GM18511 (cell line): Measurements from ENCODE around the gene ISM2.

Experiments
- ATAC-seq: cut with Tn5 transposase; IDR thresholded peaks from one replicate; pipeline ENCODE4 v1.9.1; 2021; ENCODE audit warnings: mild to moderate bottlenecking, moderate library complexity; ENCODE audit not compliant: unreplicated experiment

ISM2 gene

DNA sequence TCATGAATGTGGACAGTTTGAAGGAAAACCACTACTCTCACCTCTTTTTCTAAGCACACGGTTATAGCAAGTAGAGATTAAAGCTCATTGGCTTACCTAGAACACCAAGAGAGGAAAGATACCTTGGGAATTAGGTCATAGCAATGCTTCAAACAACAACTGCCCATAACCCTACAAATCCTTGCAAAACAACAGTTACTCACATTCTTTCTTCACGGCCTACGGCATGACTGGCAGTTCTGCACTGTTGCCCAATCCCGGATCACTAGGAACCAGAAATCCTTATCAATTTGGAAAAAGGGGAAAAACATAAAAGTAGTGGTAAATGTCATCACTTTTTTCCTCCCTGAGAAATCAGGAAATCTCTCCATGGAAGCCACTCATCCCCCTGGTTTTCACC, 9.6 kb upstream of the ISM2 start:
- ATAC-seq: no peak

GRCh38 chr14:77507762-77508161, 9.1 kb upstream of the ISM2 start:
- ATAC-seq: no peak

DNA sequence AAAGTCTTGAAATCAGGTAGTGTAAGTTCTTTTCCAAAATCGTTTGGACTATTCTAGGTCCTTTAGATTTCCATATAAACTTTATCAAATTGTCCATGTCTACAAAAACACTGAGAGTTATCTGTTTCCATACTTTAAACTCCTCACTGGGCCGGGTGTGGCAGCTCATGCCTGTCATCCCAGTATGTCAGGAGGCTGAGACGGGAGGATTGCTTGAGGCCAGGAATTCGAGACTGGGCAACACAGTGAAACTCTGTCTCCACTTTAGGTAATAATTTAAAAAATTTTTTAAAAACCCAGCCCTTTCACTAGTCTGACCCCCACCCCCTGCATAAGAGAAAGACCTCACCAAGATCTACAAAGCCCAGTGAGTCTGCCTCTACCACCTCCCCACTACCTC, 6.4 kb upstream of the ISM2 start:
- ATAC-seq: no peak

GRCh38 chr14:77503138-77503537, 4.5 kb upstream of the ISM2 start:
- ATAC-seq: no peak

- no peak for ATAC-seq
These were observed 3.6 kb upstream of the ISM2 start for GRCh38 chr14:77502109-77502782.

- ATAC-seq: peak; percentile 38
These were observed 440 bp upstream of the ISM2 start for GRCh38 chr14:77498984-77499527.

GRCh38 chr14:77495334-77495733, 3.3 kb downstream of the ISM2 start:
- ATAC-seq: no peak

GRCh38 chr14:77491056-77491455, 7.6 kb downstream of the ISM2 start:
- no peak for ATAC-seq

- ATAC-seq: no peak
These were observed 8.1 kb downstream of the ISM2 start for GRCh38 chr14:77490347-77490986.

GRCh38 chr14:77489041-77489440, 9.6 kb downstream of the ISM2 start:
- ATAC-seq: no peak

- no peak for ATAC-seq
These were observed 10.1 kb downstream of the ISM2 start for GRCh38 chr14:77488558-77488957.

GRCh38 chr14:77485901-77486678, 12.5 kb downstream of the ISM2 start:
- no peak for ATAC-seq

GRCh38 chr14:77485256-77485655, 13.4 kb downstream of the ISM2 start:
- no peak for ATAC-seq

GRCh38 chr14:77482422-77482821, 16.2 kb downstream of the ISM2 start:
- ATAC-seq: no peak

DNA sequence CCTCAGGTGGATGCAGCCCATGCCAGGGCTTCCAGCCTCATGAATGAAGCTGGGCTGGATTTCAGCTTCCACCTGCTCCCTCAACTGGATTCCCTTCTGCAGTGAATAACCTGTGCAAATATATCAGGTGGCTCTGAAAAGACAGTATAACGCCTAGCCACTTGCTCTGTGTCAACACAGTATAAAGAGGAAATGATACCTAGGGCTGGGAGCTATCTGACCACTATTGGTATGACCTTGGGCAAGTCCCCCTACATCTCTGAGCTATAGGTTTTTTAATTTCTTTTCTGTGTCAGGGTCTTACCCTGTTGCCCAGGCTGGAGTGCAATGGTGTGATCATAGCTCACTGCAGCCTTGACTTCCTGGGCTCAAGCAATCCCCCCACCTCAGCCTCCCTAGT, 19.8 kb downstream of the ISM2 start:
- ATAC-seq: peak; percentile 90

DNA sequence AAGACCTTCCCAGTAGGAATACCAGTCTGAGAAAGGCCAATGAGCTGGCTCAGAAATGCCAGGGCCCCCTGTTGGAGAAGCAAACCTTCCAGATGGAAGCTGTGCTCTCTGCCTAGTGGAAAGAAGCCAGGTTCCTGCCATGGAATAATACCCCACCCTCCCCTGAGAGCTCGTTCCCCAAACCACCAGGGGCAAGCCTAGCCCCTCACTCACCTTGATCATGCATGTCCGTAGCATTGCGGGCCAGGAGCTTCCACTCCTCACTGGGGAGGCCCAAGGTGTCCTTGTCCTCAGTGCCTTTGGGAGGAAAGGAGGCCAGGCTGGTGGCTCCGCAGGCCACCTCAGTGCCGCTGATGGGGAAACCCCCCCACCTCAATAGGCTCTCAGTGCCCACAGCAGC, 20.6 kb downstream of the ISM2 start:
- no peak for ATAC-seq

DNA sequence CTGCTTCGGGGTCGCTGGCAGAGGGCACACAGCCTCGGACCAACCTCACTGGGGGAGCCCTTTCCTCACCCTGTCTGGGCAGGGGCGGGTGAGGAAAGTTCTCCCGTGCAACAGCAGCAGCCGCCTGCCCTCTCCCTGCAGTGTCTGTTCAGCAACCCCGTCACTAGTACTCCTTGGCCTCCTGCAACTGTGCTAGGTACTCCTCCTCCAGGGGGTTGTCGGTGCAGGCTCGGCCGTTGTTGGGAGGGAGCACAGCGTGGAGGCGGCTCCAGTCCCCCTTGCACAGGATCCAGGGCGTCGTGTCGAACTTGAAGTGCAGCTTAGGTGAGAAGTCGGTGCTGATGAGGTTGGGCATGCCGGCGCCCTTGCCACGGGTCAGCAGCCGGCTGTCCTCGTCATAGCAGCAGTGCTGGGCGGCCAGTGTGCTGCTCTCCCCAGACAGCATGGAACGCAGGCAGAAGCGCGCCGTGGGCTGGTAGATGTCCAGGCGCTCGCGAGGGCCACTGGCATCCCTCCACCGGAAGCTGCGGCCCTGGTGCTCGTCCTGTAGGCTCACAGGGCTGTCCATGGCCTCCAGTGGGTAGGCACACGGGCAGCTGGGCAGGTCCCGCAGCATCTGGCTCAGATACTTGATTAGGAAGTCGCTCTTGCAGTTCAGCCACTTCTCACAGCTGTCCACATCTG, 23.0 kb downstream of the ISM2 start:
- no peak for ATAC-seq

- no peak for ATAC-seq
These were observed 24.0 kb downstream of the ISM2 start for GRCh38 chr14:77474479-77475177.

- no peak for ATAC-seq
These were observed 24.7 kb downstream of the ISM2 start for GRCh38 chr14:77473921-77474320.

DNA sequence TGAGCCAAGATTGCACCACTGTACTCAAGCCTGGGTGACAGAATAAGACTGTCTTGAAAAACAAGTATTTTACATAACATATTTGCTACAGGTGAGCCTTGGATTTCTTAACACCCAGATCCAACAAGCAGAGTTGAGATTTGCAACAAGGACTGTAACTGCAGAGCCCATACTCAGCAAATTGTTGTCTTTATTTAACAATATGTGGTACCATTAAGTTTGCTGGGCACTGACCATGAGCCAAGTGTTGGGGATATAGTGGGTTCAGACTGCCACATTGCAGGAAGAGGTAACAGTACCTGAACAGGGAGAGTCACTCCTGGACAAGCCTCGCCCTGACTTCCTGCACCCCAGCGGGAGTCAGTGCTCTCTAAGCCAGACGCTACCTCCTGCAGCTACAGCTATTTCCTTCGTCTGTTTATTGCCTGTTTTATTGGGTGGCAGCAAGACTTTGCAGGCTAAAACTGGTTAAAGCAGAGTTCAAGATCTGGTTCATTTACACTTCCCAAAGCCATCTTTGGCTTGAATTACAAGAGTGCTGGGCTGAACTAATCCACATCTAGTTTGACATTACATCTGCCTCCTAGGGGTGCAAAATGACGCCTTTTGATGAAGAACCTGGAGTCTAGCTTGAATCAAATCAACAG, 28.3 kb downstream of the ISM2 start:
- no peak for ATAC-seq
